Liver (tissue), 9 donors: ENCODE data around the gene EXOC2. TPM values are rescaled to one million over a fixed set of nuclear protein-coding genes. Genes with fewer than 3 reads are reported as not detected.

Experiments
- DNase-seq: peaks from one replicate; pipeline ENCODE4 v3.0.0-alpha.2; 2017; ENCODE audit warnings: low spot score
- H3K27ac ChIP-seq, 2 donors: one replicate each; pipeline ENCODE4 v1.7.0; 2013; ENCODE audit warnings: inconsistent platforms in 2 of 2, low read length in 2 of 2, control low read depth in 1 of 2, low read depth in 1 of 2, mild to moderate bottlenecking in 1 of 2
- H3K27me3 ChIP-seq, 4 donors: one replicate each; pipeline versions ENCODE4 v1.6.1 to v1.7.0; 2013; ENCODE audit warnings: low read length in 3 of 4, inconsistent platforms in 1 of 4, mild to moderate bottlenecking in 1 of 4, moderate library complexity in 1 of 4; ENCODE audit not compliant: control insufficient read depth in 4 of 4, insufficient read depth in 4 of 4
- H3K36me3 ChIP-seq, 4 donors: one replicate each; pipeline versions ENCODE4 v1.6.1 to v1.7.0; 2013; ENCODE audit warnings: low read length in 3 of 4, mild to moderate bottlenecking in 3 of 4, low read depth in 1 of 4, moderate library complexity in 1 of 4; ENCODE audit not compliant: control insufficient read depth in 4 of 4, insufficient read depth in 3 of 4
- H3K4me1 ChIP-seq, 4 donors: one replicate each; pipeline versions ENCODE4 v1.6.1 to v1.7.0; 2013; ENCODE audit warnings: low read length in 3 of 4, mild to moderate bottlenecking in 3 of 4, moderate library complexity in 1 of 4; ENCODE audit not compliant: control insufficient read depth in 4 of 4, insufficient read depth in 4 of 4
- H3K4me3 ChIP-seq, 3 donors: one replicate each; pipeline versions ENCODE4 v1.6.1 to v1.7.0; 2013; ENCODE audit warnings: low read length in 3 of 3, control low read depth in 1 of 3, low read depth in 1 of 3, mild to moderate bottlenecking in 1 of 3
- H3K9ac ChIP-seq, 2 donors: one replicate each; pipeline ENCODE4 v1.7.0; 2013; ENCODE audit warnings: low read length in 2 of 2, mild to moderate bottlenecking in 2 of 2, moderate library complexity in 2 of 2, control low read depth in 1 of 2, low read depth in 1 of 2
- H3K9me3 ChIP-seq, 4 donors: one replicate each; pipeline versions ENCODE4 v1.6.1 to v1.7.0; 2013; ENCODE audit warnings: low read length in 3 of 4; ENCODE audit not compliant: control insufficient read depth in 4 of 4
- ATF3 ChIP-seq: IDR thresholded peaks from 2 replicates; pipeline ENCODE4 v1.6.1; 2016; ENCODE audit warnings: antibody characterized with exemption
- CTCF ChIP-seq: fragments of 150-350 bp; IDR thresholded peaks from 2 replicates; pipeline ENCODE4 v1.5.1; 2017; ENCODE audit warnings: improper control_type of control experiment, low read depth, low read length; ENCODE audit not compliant: missing input control
- EGR1 ChIP-seq, 2 donors: IDR thresholded peaks; 2 replicates each; pipeline ENCODE4 v1.6.1; 2016 to 2018; ENCODE audit warnings: antibody characterized with exemption in 2 of 2, low read depth in 2 of 2
- FOXA1 ChIP-seq: IDR thresholded peaks from 2 replicates; pipeline ENCODE4 v1.6.1; 2016; ENCODE audit warnings: antibody characterized with exemption
- FOXA2 ChIP-seq: IDR thresholded peaks from 2 replicates; pipeline ENCODE4 v1.6.1; 2016; ENCODE audit warnings: antibody characterized with exemption
- GABPA ChIP-seq, 2 donors: IDR thresholded peaks in 1 of 2; conservative IDR thresholded peaks in 1 of 2; 2 replicates each; pipeline ENCODE4 v1.6.1; 2016; ENCODE audit warnings: antibody characterized with exemption in 2 of 2, mild to moderate bottlenecking in 1 of 2, moderate library complexity in 1 of 2
- HNF4A ChIP-seq, 2 donors: conservative IDR thresholded peaks; 2 replicates each; pipeline ENCODE4 v1.6.1; 2016; ENCODE audit warnings: antibody characterized with exemption in 2 of 2, mild to moderate bottlenecking in 2 of 2
- HNF4G ChIP-seq: IDR thresholded peaks from 2 replicates; pipeline ENCODE4 v1.6.1; 2016; ENCODE audit warnings: antibody characterized with exemption
- MAX ChIP-seq: IDR thresholded peaks from 2 replicates; pipeline ENCODE4 v1.6.1; 2016; ENCODE audit warnings: antibody characterized with exemption
- NR2F2 ChIP-seq: IDR thresholded peaks from 2 replicates; pipeline ENCODE4 v1.6.1; 2016; ENCODE audit warnings: antibody characterized with exemption
- RAD21 ChIP-seq, 2 donors: IDR thresholded peaks; 2 replicates each; pipeline ENCODE4 v1.6.1; 2016; ENCODE audit warnings: antibody characterized with exemption in 2 of 2, mild to moderate bottlenecking in 2 of 2
- REST ChIP-seq: IDR thresholded peaks from 2 replicates; pipeline ENCODE4 v1.6.1; 2016; ENCODE audit warnings: antibody characterized with exemption, mild to moderate bottlenecking
- RXRA ChIP-seq, 2 donors: IDR thresholded peaks; 2 replicates each; pipeline ENCODE4 v1.6.1; 2017 to 2018; ENCODE audit warnings: antibody characterized with exemption in 2 of 2, mild to moderate bottlenecking in 1 of 2
- WGBS: extraction: QIAGEN DNeasy Blood & Tissue Kit; methylation state at CpG from one replicate; pipeline ENCODE4 v1.1.7; 2013; 5-methylcytosine and 5-hydroxymethylcytosine counted together
- polyA plus RNA-seq, 2 donors: library from polyadenylated mRNA; stranded (reverse) in 1 of 2; unstranded in 1 of 2; fragments of 200-250 nt in 1 of 2; fragments of >200 nt in 1 of 2; fragmentation: Nextera tagmentation in 1 of 2; extraction: Ambion mirVana in 1 of 2; gene quantifications; one replicate each; pipeline versions ENCODE4 v1.2.1 to v1.2.3, GENCODE V29; 2013 to 2015
- total RNA-seq, 2 donors: library from RNA; depleted of rRNA; stranded (reverse); fragments of >200 nt; gene quantifications; one replicate each; pipeline ENCODE4 v1.2.3, GENCODE V29; 2014
- donor health status: healthy.
- donor health status: healthy.
- donor health status: healthy.
- donor health status: healthy.
- donor health status: healthy.

The EXOC2 gene
- total and polyA plus RNA-seq, 4 donors, result 6.7 to 15.3 (median 9.2) TPM

- TF ChIP-seq GABPA (IDR thresholded peaks at IDR 0.05 in 1 of 2, conservative IDR thresholded peaks at IDR 0.05 in 1 of 2) (no peak), HNF4G (no peak), RAD21 (IDR thresholded peaks at IDR 0.05) (no peak), ATF3 (no peak)
- no peak overlapping the region for H3K27ac ChIP-seq
- H3K4me1 ChIP-seq, result no peaks in the 10 kb centered on the region
- 97% methylated on average over 8 of the region's 8 CpGs for WGBS
- H3K4me3 ChIP-seq, result no peak overlapping the region
- no peaks in the 10 kb centered on the region for H3K9me3 ChIP-seq
- H3K36me3 ChIP-seq, result peaks cover 0 to 2% (median 0%) of the 10 kb centered on the region in 4 donors
- no peak overlapping the region for H3K9ac ChIP-seq
- H3K27me3 ChIP-seq, result no peaks in the 10 kb centered on the region
- no peak for DNase-seq
These were observed 51.5 kb downstream of the EXOC2 start for GRCh38 chr6:641225-641985.

- peaks cover 0 to 2% (median 0%) of the 10 kb centered on the region in 4 donors for H3K36me3 ChIP-seq
- H3K27ac ChIP-seq, result no peak overlapping the region
- no peak for DNase-seq
- H3K27me3 ChIP-seq, result no peaks in the 10 kb centered on the region
- H3K9me3 ChIP-seq, result no peaks in the 10 kb centered on the region
- WGBS, result 73% methylated on average over 5 of the region's 5 CpGs
- TF ChIP-seq REST (no peak), RXRA (IDR thresholded peaks at IDR 0.05) (no peak), RAD21 (IDR thresholded peaks at IDR 0.05) (no peak), MAX (no peak), CTCF (no peak), FOXA1 (no peak), HNF4A (conservative IDR thresholded peaks at IDR 0.05) (no peak), FOXA2 (no peak), NR2F2 (no peak), EGR1 (IDR thresholded peaks at IDR 0.05; ENCODE audit: low read depth in 2 of 2) (no peak)
- H3K4me3 ChIP-seq, result no peak overlapping the region
- H3K9ac ChIP-seq, result no peak overlapping the region
- no peaks in the 10 kb centered on the region for H3K4me1 ChIP-seq
These were observed 56.5 kb downstream of the EXOC2 start for GRCh38 chr6:636488-636887.
